A549 (cell line): ENCODE measurements around the gene NUP210. TPM values are rescaled to one million over a fixed set of nuclear protein-coding genes. Genes with fewer than 3 reads are reported as not detected.

Experiments
- ATAC-seq, 2 experiments: fragments of 200-7000 bp in 1 of 2; fragments of >200 bp in 1 of 2; cut with Nextera tagmentation in 1 of 2; cut with Tn5 transposase in 1 of 2; 3 replicates each; pipeline versions ENCODE4 v1.8.0 to v1.9.1; 2018 to 2020; ENCODE audit warnings: mild to moderate bottlenecking in 1 of 2, moderate library complexity in 1 of 2
- CTCF ChIA-PET: fragments of 300-600 bp; sonication (Branson Sonifier 250); formaldehyde crosslinking; extraction: SDS; loops from one replicate; lab custom pipeline; 2021; ENCODE audit warnings: antibody characterized with exemption, inconsistent platforms; lab: Yijun Ruan, JAX
- POLR2A ChIA-PET: fragments of 350-600 bp; formaldehyde crosslinking; extraction: SDS; loops from one replicate; lab custom pipeline; 2021; ENCODE audit warnings: antibody characterized with exemption, inconsistent platforms; lab: Yijun Ruan, JAX
- DNase-seq, 2 experiments: peaks; one replicate each; pipeline versions ENCODE4 v3.0.0 to v3.0.0-alpha.2; 2011 to 2016; ENCODE audit warnings: low read depth in 1 of 2, low spot score in 1 of 2
- FAIRE-seq: peaks from 2 replicates; lab custom pipeline; 2011; peaks lifted over from hg19 to GRCh38; lab: Jason Lieb, UNC
- H3K27ac ChIP-seq, 2 experiments: fragments of >200 bp; sonication (Bioruptor Twin); formaldehyde crosslinking; 3 replicates each; pipeline ENCODE4 v1.5.1; 2016 to 2017
- H3K4me1 ChIP-seq: fragments of >200 bp; sonication (Bioruptor Twin); formaldehyde crosslinking; 3 replicates; pipeline ENCODE4 v1.6.1; 2016
- H3K4me2 ChIP-seq: fragments of >200 bp; sonication (Bioruptor Twin); formaldehyde crosslinking; 3 replicates; pipeline ENCODE4 v1.6.1; 2016
- H3K4me3 ChIP-seq: fragments of >200 bp; sonication (Bioruptor Twin); formaldehyde crosslinking; 3 replicates; pipeline ENCODE4 v1.5.1; 2016
- H3K9me3 ChIP-seq: fragments of >200 bp; sonication (Bioruptor Twin); formaldehyde crosslinking; 3 replicates; pipeline ENCODE4 v1.6.1; 2016
- BHLHE40 ChIP-seq: IDR thresholded peaks from 2 replicates; pipeline ENCODE4 v1.6.1; 2012; ENCODE audit warnings: low read depth, low read length, inconsistent platforms
- FOSL2 ChIP-seq, 2 experiments: fragments of 450-650 bp in 1 of 2; fragments of >200 bp in 1 of 2; sonication (Bioruptor Twin) in 1 of 2; formaldehyde crosslinking; IDR thresholded peaks; 2 replicates each; pipeline versions ENCODE4 v1.5.0 to v1.6.1; 2016 to 2020; ENCODE audit warnings: mild to moderate bottlenecking in 1 of 2, moderate library complexity in 1 of 2
- JUNB ChIP-seq: fragments of >200 bp; sonication (Bioruptor Twin); formaldehyde crosslinking; IDR thresholded peaks from 2 replicates; pipeline ENCODE4 v1.6.1; 2016
- KDM1A ChIP-seq: fragments of 200-600 bp; sonication (generic); IDR thresholded peaks from 2 replicates; pipeline ENCODE4 v1.6.1; 2016; ENCODE audit warnings: low read depth, mild to moderate bottlenecking
- KDM5A ChIP-seq: fragments of 200-600 bp; sonication (generic); IDR thresholded peaks from 2 replicates; pipeline ENCODE4 v1.6.1; 2016; ENCODE audit warnings: antibody characterized with exemption, mild to moderate bottlenecking
- MAFK ChIP-seq: fragments of 450-650 bp; IDR thresholded peaks from 2 replicates; pipeline ENCODE4 v1.6.1; 2014; ENCODE audit not compliant: partially characterized antibody
- MAZ ChIP-seq: fragments of 150-350 bp; IDR thresholded peaks from 2 replicates; pipeline ENCODE4 v1.6.1; 2014; ENCODE audit warnings: antibody characterized with exemption, low read depth, low read length, borderline replicate concordance
- MYC ChIP-seq: IDR thresholded peaks from 2 replicates; pipeline ENCODE4 v1.6.1; 2012; ENCODE audit warnings: mild to moderate bottlenecking, inconsistent platforms, low read length, improper control_type of control experiment, borderline replicate concordance
- NPAS2 ChIP-seq: fragments of 250-450 bp; sonication (Bioruptor Pico); IDR thresholded peaks from 2 replicates; pipeline ENCODE4 v1.8.0; 2022; ENCODE audit warnings: mild to moderate bottlenecking, moderate library complexity, borderline replicate concordance
- POLR2A ChIP-seq: IDR thresholded peaks from 2 replicates; pipeline ENCODE4 v1.6.1; 2012; ENCODE audit warnings: mild to moderate bottlenecking, low read length
- RFX5 ChIP-seq: fragments of 450-650 bp; IDR thresholded peaks from 2 replicates; pipeline ENCODE4 v1.7.1; 2014; ENCODE audit warnings: antibody characterized with exemption, mild to moderate bottlenecking, moderate library complexity
- TFCP2L1 ChIP-seq: fragments of 250-450 bp; sonication (Bioruptor Pico); IDR thresholded peaks from 2 replicates; pipeline ENCODE4 v1.5.0; 2021; ENCODE audit warnings: mild to moderate bottlenecking
- TP53 ChIP-seq: fragments of 250-450 bp; sonication (Bioruptor Pico); IDR thresholded peaks from 2 replicates; pipeline ENCODE4 v1.5.0; 2021; ENCODE audit warnings: mild to moderate bottlenecking, moderate library complexity
- WGBS: methylation state at CpG from one replicate; pipeline ENCODE4 v1.1.6; 2017; ENCODE audit errors: missing lambda C conversion rate; 5-methylcytosine and 5-hydroxymethylcytosine counted together
- polyA plus RNA-seq, 4 experiments: library from polyadenylated mRNA; depleted of rRNA in 3 of 4; stranded (reverse); fragments of >200 nt; fragmentation: RNase III in 1 of 4; extraction: RNeasy Plus Mini Kit Qiagen cat#74134 plus additional on column Dnase treatment in 1 of 4; gene quantifications; 2 replicates in 3 of 4; 3 replicates in 1 of 4; pipeline ENCODE4 v1.2.3, GENCODE V29; 2011 to 2017
- TF ChIP-seq, protein P1 (sequence below): fragments of 250-450 bp; sonication (Bioruptor Pico); IDR thresholded peaks from 2 replicates; pipeline ENCODE4 v1.5.0; 2021; ENCODE audit warnings: mild to moderate bottlenecking, moderate library complexity, borderline replicate concordance
- TF ChIP-seq, protein P2 (sequence below): fragments of 450-650 bp; IDR thresholded peaks from 2 replicates; pipeline ENCODE4 v1.6.1; 2014; ENCODE audit warnings: antibody characterized with exemption
- TF ChIP-seq, protein P3 (sequence below): IDR thresholded peaks from 2 replicates; pipeline ENCODE4 v1.6.1; 2012; ENCODE audit warnings: low read depth, borderline replicate concordance
- TF ChIP-seq, protein P4 (sequence below): fragments of >200 bp; sonication (Bioruptor Twin); formaldehyde crosslinking; IDR thresholded peaks from 3 replicates; pipeline ENCODE4 v1.5.1; 2016

The NUP210 gene
- polyA plus RNA-seq, 2 of the 4 experiments (the other 2 are of a cell fraction) = 25.7 to 28.1 TPM

DNA sequence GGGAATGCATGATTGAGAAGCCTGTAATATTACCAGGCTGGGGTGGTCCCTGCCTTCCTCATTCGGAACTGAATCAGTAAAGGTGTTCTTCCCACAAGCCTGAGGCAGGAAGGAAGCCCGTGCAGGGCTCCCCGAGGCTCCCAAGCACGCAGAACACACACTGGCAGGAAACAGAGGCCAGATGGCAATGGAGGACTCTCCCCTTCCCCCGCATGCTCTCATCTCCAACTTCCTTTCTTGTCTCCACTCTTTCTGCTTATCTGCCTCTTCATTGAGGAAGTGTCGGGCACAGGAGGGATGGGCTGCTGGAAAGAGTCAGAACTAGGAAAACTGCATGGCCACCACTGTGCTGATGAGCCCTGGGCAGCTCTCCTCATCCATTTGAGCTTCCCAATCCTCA lies 123.5 kb downstream of the NUP210 start (continued):
- TF ChIP-seq KDM1A = no peak
- no peak for TF ChIP-seq MAZ
- TF ChIP-seq NPAS2 (CRISPR knock-in tag) = no peak

DNA sequence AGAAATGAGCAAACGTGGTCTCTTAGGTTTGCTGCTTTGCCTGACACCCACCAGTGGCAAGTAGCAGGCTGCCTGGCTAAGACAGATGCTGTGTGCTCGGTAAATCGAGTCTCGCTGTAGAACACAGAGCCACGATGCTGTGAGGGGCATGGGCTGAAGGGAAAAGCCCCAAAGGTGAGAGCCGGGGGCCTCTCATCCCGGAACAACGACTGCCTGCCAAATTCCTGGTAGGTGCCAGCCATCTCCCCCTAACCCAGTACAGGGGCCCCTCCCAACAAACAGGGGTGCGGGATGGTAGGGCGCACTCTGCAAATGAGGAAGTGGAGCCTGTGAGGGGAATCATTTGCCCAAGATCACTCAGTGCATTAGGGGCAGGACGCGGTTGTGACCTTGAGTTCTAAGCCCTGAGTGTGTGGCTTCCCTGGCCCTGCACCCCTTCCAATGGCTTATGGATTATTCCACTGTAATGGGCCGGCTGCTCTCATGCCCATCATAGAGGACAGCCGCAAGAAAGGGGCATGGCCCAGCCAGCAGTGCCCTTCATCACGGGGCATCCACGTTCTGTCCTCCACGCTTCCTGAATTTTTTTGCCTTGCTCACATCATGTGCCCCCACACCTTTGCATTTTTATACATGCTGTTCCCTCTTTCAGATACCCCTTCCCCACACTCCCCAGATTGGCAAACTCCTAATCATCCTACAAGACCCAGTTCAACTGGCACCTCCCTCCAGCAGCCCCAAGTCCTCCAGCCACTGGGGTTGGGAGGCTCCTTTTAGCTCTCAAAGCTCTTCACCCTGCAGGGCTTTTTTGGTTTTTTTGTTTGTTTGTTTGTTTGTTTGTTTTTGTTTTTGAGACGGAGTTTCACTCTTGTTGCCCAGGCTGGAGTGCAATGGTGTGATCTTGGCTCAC lies 125.4 kb downstream of the NUP210 start:
- no peak overlapping the region for H3K27ac ChIP-seq
- no peak overlapping the region for H3K4me3 ChIP-seq
- H3K4me2 ChIP-seq = no peak overlapping the region
- ChIA-PET POLR2A (no interaction called here), CTCF (interaction anchor here (1.5 kb wide), 1 partner anchor 16 kb away, joined by 5 read pairs; no protein-coding TSS in a partner anchor)
- H3K4me1 ChIP-seq = no peaks in the 10 kb centered on the region
- 75% methylated on average over 14 of the region's 18 CpGs for WGBS
- ATAC-seq = no peak
- no peak for DNase-seq
- no peaks in the 10 kb centered on the region for H3K9me3 ChIP-seq
- no peak for FAIRE-seq
- TF ChIP-seq FOSL2 (IDR thresholded peaks at IDR 0.05) = no peak
- no peak for TF ChIP-seq FOSL2 (CRISPR knock-in tag; IDR thresholded peaks at IDR 0.05)
- no peak for TF ChIP-seq BHLHE40
- no peak for TF ChIP-seq TFCP2L1 (CRISPR knock-in tag)
- TF ChIP-seq JUNB = no peak
- TF ChIP-seq TP53 (CRISPR knock-in tag) = no peak
- no peak for TF ChIP-seq KDM5A
- TF ChIP-seq, protein P1, sequence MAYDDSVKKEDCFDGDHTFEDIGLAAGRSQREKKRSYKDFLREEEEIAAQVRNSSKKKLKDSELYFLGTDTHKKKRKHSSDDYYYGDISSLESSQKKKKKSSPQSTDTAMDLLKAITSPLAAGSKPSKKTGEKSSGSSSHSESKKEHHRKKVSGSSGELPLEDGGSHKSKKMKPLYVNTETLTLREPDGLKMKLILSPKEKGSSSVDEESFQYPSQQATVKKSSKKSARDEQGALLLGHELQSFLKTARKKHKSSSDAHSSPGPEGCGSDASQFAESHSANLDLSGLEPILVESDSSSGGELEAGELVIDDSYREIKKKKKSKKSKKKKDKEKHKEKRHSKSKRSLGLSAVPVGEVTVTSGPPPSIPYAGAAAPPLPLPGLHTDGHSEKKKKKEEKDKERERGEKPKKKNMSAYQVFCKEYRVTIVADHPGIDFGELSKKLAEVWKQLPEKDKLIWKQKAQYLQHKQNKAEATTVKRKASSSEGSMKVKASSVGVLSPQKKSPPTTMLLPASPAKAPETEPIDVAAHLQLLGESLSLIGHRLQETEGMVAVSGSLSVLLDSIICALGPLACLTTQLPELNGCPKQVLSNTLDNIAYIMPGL (CRISPR knock-in tag) = no peak

DNA sequence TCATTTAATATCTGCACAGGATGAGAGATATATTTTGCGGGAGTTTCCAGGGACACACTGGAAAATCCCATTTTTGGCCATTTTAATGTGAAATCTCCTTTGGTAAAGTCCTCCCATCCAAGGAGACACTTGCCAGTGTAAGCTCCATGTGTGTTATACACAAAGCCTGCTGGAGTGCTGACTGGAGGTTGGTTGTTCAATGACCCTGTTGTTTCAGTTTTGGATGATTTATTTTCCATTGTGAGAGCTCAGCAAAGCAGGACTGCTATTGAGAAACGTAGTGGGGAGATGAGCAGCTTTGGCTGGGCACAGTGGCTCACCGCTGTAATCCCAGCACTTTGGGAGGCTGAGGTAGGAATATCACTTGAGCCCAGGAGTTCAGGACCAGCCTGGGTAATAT lies 127.7 kb downstream of the NUP210 start:
- H3K9me3 ChIP-seq = peaks cover 2% of the 10 kb centered on the region
- CTCF ChIA-PET = interaction anchor here (0.9 to 2.1 kb wide), 3 partner anchors 9 to 199 kb away, joined by 3 to 8 read pairs (median 4); no protein-coding TSS in a partner anchor
- TF ChIP-seq RFX5 = no peak
- TF ChIP-seq MYC = no peak
- TF ChIP-seq, protein P2, sequence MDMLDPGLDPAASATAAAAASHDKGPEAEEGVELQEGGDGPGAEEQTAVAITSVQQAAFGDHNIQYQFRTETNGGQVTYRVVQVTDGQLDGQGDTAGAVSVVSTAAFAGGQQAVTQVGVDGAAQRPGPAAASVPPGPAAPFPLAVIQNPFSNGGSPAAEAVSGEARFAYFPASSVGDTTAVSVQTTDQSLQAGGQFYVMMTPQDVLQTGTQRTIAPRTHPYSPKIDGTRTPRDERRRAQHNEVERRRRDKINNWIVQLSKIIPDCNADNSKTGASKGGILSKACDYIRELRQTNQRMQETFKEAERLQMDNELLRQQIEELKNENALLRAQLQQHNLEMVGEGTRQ = no peak
- no peak for TF ChIP-seq POLR2A
- TF ChIP-seq, all 56 proteins: peak for 0
- Histone ChIP-seq H3K27ac (no peak overlapping the region), H3K4me1 (no peaks in the 10 kb centered on the region), H3K4me2 (no peak overlapping the region), H3K4me3 (no peak overlapping the region)
- ATAC-seq = no peak
- POLR2A ChIA-PET = no interaction called here
- DNase-seq = no peak
- no peak for FAIRE-seq
- 64% methylated on average over 3 of the region's 3 CpGs for WGBS

DNA sequence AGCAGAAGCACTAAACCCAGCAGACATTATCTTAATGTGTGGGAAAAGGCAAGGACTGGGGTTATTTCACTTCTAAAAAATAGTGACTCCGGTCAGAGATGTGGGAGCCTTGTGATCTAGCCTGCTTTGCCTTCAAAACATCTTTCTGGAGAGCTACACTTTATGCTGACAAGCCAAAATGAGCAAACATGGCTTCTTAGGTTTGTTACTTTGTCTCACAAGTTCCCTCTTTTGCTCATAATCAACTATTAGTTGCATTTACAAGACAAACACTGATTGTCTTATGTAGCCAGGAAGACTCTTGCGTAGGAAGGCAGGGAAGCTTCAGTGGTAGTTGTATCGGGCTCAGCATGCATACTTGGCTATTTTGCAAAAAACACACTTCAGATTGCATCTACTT lies 129.2 kb downstream of the NUP210 start:
- no peak overlapping the region for H3K27ac ChIP-seq
- no peak for DNase-seq
- CTCF ChIA-PET = interaction anchor here (0.8 to 1.7 kb wide), 2 partner anchors 7 to 9 kb away, joined by 4 to 5 read pairs; no protein-coding TSS in a partner anchor
- ATAC-seq = no peak
- FAIRE-seq = no peak
- no peak overlapping the region for H3K4me3 ChIP-seq
- WGBS = 75% methylated on average over 3 of the region's 3 CpGs
- POLR2A ChIA-PET = no interaction called here
- H3K9me3 ChIP-seq = peaks cover 16% of the 10 kb centered on the region
- H3K4me2 ChIP-seq = no peak overlapping the region
- TF ChIP-seq, protein P3, sequence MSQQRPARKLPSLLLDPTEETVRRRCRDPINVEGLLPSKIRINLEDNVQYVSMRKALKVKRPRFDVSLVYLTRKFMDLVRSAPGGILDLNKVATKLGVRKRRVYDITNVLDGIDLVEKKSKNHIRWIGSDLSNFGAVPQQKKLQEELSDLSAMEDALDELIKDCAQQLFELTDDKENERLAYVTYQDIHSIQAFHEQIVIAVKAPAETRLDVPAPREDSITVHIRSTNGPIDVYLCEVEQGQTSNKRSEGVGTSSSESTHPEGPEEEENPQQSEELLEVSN = no peak
- TF ChIP-seq MAFK = peak; percentile 91
- TF ChIP-seq TP53 (CRISPR knock-in tag) = no peak
- TF ChIP-seq, protein P4, sequence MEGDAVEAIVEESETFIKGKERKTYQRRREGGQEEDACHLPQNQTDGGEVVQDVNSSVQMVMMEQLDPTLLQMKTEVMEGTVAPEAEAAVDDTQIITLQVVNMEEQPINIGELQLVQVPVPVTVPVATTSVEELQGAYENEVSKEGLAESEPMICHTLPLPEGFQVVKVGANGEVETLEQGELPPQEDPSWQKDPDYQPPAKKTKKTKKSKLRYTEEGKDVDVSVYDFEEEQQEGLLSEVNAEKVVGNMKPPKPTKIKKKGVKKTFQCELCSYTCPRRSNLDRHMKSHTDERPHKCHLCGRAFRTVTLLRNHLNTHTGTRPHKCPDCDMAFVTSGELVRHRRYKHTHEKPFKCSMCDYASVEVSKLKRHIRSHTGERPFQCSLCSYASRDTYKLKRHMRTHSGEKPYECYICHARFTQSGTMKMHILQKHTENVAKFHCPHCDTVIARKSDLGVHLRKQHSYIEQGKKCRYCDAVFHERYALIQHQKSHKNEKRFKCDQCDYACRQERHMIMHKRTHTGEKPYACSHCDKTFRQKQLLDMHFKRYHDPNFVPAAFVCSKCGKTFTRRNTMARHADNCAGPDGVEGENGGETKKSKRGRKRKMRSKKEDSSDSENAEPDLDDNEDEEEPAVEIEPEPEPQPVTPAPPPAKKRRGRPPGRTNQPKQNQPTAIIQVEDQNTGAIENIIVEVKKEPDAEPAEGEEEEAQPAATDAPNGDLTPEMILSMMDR = no peak
- H3K4me1 ChIP-seq = no peaks in the 10 kb centered on the region
